ENCODE data around the gene LVRN.

The LVRN gene

DNA sequence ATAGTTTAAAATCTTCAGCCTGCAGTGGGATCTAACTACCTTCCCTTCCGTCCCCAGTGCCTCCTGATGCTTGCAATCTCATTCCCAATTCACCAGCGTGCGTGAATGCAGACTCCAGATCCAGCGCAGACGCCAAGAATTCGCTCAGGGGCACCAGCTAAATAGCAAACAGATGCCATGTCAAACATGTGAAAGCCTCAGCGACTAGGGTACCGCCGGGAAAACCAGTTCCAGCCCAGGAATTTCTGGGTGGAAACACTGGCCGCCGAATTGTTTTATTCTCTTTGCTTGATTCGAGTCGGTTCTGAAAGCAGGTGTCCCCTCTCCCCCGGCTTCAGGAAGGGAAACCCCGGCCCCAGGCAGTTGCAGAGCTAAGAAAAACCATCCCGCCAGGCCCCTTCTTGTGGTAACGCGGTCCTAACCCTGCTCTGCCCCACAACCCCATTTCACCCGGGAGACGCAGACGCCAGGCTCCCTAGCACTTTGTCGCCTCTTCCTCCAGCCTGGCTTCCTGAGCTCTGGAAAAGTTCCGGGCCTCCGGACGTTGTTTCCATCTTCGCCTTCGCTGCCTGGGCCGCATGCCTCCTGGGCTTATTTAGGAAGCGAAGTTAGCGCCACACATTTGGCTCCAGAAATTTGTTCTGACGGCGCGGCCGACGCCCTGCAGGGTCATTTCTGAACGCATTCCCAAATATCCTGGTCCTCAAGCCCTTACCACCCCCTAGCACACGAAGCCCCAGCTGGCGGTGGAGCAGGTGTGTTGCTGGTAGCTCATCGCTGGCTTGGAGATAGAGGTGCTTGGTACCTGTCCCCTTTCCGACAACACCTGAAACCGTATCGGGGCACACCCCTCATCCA lies 665 bp upstream of the LVRN start:
- peak; percentile 44 for DNase-seq

DNA sequence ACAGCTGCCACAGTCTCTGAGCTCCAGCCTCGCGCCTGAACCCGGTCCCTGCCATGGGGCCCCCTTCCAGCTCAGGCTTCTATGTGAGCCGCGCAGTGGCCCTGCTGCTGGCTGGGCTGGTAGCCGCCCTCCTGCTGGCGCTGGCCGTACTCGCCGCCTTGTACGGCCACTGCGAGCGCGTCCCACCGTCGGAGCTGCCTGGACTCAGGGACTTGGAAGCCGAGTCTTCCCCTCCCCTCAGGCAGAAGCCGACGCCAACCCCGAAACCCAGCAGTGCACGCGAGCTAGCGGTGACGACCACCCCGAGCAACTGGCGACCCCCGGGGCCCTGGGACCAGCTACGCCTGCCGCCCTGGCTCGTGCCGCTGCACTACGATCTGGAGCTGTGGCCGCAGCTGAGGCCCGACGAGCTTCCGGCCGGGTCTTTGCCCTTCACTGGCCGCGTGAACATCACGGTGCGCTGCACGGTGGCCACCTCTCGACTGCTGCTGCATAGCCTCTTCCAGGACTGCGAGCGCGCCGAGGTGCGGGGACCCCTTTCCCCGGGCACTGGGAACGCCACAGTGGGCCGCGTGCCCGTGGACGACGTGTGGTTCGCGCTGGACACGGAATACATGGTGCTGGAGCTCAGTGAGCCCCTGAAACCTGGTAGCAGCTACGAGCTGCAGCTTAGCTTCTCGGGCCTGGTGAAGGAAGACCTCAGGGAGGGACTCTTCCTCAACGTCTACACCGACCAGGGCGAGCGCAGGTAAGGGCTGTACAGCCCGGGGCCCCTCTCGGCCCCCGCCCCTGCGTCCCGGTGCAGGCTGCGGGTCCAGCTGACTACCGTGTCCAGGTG lies 509 bp downstream of the LVRN start:
- peak; percentile 55 for DNase-seq

DNA sequence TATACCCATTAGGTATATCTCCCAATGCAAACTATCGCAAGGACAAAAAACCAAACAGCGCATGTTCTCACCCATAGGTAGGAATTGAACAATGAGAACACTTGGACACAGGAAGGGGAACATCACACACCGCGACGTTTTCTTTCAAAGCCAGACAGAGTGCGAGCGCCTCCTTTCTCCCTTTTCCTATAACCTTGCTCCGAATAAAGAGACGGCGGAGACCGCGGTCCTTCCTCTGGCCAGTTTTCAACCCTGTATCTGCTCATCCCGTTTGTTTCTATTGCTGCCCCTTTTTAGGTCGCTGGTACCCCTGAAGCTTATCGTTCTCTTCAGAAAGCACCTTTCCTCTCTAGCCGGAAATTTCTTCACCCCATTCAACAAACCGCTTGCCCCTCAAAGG lies 1.3 kb downstream of the LVRN start:
- DNase-seq, result no peak

DNA sequence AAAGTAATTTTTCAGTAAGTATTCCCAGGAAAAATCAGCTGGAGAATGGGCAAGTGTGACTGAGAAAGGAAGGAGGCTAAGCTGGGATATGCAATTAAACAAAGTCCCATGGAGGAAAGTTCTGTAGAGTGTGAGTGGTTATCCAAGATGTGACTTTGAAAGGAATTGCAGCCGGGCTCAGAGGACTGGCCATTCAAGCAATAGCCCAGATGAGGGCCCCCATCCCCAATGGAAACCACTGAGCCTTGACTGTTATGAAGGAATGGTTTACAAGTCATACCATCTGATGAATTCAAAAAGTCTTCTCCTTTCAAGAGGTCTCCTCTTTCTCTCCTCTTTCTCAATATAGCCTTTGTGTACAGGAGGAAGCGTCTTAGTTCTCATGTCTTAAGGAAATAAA lies 6.5 kb downstream of the LVRN start:
- DNase-seq, result no peak

DNA sequence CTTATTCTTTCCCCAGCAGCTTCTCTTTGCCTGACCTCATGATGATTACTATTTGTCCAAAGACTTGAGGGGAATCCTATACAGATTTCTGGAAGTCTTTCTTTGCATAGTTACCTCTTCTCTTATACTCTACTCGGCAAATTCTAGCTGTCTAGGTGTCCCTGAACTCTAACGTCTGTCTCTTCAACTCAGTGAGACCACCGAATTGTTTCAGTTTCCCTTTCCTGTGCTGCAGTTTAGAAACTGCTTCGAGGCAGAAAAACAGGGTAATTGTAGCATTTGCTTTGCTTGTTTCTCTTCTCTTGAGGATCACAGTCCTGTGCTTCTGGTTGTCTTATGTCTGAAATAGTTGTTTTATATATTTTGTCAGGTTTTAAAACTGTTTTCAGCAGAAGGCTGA lies 14.8 kb downstream of the LVRN start:
- DNase-seq, result no peak

DNA sequence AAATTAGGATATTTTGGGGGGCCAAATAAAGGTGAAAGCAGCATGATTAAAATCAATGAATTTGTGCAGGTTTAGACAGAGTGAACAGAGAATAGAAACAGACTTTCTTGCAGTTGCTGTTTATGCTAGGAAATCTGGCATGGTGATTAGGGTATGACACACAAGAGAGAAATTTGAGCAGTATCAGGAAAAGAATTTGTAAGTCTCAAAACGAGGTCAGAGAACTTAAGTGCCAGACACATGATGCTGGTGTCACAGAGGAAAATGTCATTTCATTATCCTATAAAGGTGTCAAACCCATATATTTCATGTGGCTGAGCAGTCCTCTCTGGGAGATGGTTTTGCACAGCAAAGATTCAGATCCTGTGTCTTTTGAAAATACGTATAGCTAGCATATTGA lies 15.7 kb downstream of the LVRN start:
- DNase-seq, result no peak

DNA sequence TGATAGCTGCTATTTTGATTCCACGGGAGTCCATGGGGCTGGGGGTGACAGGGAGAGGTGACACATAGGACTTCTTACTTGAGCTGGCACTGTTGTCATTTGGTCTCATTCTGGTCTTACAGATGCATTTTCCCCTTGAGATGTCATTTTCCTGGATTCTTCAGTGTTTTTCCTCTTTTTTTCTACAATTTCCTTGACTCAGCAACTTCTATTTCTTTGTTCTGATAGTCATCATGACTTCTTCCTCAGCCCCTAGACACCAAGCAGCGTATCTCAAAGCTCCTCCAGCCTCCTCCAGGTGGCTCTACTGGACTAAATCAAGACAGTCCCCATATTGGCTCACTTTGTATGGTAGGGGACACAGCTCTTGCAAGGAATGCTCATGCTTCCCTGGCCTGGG lies 16.5 kb downstream of the LVRN start:
- no peak for DNase-seq

DNA sequence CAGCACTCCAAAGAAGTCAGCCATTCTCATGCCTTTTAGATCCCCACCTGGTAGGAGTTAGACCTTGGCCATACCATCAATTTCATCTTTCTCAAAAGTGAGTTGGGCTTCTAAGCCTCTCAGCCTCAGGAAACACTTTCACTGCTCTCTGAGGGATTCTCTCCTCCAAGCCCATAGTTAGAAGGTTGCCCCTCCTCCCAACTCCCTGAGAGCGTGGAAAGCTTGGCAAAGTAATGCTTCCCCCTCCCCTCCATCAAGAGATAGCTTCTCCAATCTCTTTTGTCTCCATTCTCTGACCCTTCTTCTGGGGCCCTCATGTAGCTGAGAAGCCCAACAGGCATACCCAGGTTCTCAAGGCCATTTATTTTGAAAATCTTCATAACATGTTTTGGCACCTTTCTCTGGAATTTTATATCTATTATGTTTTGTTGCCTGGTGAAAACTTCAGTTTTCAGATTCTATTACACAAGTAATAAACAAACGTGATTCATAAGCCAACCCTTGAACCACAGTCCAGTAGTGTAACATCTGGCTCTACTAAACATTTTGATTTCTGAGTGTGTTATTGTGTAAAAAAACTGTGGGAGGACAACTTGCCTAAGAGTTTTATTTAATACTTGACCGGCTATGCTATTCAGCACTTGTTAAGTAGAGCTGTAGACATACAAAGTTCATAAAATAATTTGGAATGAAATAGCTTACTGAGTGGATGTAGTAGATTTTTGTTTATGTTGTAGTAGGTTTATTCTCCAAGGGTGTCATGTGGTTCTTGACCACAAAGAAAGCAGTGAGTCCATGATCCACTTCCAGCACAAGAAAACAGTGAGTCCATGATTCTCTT lies 17.1 kb downstream of the LVRN start:
- no peak for DNase-seq

DNA sequence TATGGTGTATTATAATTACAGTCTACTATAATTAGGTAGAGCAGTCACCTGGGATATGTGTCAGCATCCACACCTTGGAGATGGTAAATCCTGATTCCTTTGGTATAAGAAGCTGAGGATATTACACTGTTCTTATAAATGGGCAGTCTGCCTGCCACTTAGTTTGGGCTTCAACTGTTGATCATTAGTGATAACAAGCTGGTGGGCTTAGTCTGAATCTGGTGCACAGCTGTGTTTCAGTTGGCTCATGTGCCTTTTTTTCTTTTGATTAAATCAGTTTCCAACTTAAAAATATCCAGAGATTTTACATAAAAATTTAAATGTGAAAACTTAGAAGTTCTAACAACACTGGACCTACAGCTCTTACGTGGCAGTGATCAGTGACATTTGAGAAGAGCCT lies 21.2 kb downstream of the LVRN start:
- no peak for DNase-seq

DNA sequence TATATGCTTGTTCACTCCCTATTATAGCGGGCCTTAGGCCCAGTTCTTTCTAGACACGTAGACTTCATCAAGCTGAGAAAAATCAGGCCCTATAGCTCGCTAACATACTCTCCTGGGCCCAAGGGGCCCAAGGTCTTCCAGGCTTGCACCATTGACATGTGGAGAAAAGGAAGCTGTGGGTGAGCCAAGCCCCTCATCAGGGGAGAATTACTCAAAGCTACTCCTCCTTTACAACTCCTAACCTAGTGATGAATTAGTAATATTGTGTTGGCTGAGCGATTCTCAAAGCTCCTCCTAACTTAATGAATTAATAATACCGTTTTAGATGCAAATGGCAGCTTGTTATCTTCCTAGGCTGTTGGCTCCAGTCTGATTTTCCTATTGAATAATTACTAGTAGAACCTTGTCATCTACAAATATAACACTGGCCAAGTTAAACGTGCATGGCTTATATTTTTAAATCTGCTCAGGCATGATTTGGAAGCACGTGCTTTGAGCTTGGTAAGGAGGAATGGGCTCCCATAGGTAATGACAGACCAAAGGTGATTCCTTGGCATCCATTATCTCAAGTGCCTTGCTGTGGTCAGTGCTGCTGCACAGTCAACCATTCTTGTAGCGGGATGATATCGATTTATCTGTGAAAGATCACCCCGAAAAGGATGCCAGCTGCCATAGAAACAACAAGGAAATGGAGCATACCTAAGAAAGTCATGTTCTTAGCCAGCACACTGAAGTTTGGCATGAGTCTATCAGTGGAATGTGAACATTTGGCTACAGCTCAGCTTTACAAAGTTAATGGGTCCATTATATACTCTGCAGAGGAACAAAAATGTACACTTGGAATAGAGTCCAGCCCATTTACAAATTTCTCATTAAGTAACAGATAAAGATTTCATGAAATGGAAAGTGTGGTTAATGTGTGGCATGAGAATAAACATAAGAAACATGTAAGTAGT lies 23.8 kb downstream of the LVRN start:
- DNase-seq, result no peak

DNA sequence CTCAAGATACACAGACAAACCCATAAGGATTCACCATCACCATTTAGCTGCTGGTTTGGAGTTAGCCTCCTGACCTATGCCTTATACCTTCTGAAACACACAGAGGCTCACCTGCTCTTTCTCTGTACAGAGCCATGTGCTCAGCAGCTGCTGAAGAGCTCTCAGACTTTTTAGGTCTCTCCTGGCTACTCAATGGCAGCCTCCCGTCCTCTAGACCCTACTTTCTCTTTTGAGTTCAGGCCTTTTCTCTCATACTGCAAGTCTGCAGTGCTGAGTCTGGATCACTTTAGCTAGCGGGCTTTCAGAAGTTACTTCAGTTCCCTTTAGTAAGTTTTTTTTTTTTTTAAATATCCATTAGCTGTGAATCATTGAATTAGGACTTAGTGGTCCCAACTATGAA lies 25.7 kb downstream of the LVRN start:
- DNase-seq, result no peak

DNA sequence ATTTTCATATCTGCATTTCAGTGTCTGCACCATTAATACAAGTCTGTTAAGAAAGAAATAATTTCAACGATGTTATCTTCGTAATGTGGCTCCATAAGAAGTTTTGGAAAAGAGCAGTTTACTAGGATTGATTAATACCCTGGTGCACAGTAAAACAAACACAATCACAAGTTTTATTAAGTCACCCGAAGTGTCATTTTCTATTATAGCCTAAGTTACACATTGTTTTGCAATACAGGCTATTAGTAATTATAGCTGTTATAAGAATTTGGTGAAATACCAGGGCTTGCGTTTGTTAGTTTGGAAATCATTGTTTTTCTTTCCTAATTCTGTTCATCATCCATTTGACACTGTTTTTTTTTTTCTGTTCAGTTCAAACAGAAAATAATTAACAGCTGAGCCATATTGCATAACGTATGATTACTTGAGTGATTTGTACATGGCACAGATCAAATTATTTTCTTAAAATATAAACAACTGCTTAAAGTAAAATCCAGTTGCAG lies 30.6 kb downstream of the LVRN start:
- DNase-seq, result no peak

DNA sequence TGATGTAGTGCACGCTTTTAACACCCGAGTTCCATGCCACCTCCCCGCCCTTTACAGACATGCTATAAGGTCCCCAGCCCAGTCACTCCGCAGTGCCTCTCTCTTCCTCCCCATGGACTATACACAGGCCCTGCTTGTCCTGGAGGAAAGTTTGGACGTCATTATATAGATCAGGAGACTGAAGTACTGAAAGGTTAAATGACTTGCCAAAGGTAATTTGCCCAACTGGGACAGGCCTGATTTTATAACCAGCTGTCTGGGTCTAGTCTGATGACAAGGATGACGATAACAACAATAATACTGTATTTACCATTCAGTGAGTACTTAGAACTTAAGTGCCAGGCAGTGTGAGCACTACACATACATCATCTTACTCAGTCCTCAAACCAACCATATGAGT lies 33.1 kb downstream of the LVRN start:
- DNase-seq, result no peak

DNA sequence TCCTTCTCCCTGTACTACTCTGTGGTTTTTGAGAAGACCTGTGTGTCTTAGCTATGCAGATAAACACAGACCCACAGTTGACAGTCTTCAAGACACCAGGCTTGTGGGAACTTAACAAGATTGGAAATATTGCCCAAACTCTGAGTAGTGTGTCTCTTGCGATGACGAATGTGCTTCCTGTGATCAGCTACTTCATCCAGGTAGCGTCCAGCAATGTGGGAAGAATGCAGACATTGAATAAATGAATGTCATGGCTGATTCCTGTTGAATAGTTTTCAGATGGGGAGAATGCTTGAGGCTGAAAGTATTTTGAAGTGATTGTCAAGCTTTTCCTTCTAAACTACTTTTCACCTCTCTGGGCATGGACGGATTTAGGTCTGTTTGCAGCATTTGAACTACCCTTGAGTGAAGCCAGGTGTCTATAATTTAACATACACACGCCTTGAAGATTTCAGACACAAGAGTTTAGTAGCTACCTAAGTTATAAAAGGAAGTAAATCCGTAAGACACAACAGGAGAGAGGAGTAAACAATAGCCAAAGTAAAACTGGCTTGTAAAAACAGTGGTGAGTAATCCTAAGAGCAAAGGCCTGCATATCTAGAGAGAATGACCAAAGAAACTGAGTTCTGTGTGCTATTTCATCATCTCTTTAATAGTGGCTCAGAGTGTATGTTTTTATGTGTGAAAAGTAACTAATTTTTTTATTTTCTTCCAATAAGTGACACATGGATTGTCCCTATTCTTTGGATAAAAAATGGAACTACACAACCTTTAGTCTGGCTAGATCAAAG lies 40.0 kb downstream of the LVRN start:
- no peak for DNase-seq

DNA sequence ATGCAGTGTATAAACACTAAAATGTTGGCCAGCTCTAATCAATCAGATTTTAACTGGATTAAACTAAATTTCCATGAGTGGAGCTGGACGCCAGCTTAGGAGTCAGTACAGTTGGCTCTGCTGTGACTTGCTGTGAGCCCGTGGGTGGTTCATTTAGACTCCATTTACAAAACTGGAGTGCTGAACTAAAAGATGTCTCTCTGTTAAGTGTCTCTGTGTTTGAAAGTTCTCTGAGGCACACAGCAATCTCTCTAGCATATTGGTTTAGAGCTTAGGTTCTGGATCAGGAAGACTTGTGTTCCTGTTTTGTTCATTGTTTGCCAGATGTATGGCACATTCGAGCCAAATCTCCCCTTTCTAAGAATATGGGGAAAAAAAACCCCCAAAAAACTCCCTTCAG lies 42.0 kb downstream of the LVRN start:
- no peak for DNase-seq

DNA sequence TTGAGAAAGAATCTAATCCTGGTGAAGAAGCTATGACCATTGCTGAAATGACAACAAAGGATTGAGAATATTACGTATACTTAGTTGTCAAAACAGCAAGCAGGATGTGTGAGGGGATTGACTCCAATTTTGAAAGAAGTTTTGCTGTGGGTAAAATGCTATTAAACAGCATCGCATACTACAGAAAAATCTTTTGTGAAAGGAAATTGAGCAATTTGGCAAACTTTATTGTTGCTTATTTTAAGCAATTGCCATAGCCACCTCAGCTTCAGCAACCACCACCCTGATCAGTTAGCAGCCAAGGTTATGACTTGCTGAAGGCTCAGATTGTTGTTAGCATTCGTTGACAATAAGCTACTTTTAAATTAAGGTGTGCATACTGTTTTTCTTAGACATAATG lies 47.5 kb downstream of the LVRN start:
- DNase-seq, result no peak

DNA sequence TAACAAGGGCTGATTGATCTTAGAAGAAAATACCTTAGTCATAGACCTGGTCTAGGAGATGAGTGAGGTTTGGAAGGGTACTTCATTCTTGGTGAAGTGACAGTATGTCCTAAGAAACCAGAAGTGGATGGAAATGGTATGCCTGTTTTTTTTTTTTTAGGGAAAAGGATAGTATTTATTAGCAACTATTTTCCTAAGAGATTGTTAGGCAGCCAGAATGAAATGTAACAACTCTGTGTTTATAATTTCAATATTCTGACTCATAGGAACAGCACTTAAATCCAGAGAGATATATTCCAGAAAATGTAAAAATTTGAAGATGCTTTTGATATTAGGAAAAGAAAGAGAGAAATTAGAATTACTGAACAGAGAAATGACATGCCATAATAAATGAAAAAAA lies 48.8 kb downstream of the LVRN start:
- DNase-seq, result no peak

DNA sequence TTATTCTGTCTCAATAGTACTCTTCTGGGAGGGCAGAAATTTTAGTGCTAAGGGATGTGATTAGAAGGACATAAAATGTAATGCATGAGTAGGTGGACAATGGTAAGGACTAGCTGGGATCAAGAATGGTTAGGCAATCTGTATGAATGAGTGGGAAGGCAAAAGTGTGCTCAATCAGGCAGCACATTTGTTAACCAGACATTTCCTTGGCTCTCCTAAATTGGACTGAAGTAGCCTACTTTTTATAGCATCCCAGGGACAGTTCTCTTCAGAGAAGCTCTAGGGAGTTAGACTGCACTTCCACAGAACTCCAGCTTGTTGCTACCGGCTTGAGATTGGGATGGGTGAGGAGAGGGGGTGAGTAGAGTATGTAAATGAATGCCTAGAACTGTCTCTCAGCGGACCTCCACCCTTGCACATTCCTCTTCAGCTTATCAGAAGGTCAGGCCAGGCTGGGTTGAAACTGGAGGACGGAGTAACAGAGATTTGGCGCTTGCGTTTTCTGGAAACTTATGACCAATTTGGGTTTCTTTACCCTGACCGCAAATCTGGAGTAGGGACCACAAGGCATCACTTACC lies 51.0 kb downstream of the LVRN start:
- DNase-seq, result no peak

DNA sequence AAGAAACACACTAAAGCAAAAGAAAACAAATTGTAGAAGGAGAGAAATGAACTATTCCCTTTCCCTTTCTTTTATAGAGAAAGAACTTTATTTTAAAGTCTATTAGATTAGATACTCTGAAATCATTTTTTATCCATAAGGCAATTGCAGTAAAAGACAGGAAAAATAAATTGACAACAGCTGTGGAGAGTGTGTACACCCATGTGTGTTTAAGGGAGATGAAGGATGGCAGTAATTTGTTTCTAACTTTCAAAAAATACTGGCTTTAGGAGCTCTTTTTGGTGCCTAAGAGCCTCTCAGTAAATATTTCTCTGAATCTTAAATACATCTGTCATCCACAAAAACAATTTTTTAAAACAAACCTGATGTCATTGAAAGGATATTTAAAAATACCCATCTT lies 51.7 kb downstream of the LVRN start:
- DNase-seq, result no peak

DNA sequence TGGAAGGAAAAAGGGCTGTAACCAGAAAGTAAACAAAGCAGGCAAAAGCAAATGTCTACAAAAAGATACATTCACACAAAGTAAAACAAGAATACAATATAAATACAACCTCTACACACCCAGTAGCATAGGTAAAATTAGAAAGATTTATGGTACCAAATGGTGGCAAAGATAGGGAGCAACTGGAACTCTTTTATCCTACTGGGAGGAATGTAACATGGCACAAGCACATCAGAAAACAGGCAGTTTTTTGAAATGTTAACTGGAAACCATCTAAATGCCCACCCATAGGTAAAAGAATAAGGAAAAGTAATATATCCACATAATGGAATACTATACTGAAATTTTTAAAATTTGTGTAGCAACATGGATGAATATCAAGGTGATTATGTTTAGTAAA lies 61.3 kb downstream of the LVRN start:
- DNase-seq, result no peak

DNA sequence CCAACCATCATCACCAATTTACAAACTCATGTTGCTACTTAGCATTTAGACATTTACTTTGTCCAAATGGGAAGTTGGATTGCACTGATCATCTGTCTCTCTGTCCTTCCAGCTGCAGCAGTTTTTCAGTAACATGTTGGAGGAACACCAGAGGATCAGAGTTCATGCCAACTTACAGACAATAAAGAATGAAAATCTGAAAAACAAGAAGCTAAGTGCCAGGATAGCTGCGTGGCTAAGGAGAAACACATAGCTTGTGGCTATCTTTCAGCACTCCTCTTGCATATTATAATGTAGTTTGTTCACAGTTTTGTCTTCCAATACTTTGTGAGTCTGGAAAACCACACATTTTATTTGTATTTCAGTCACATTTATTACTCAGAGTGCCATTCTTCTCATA lies 63.6 kb downstream of the LVRN start:
- no peak for DNase-seq

Data from right hindlimb (tissue), 1 donor.